ENCODE results near the gene ARL3. TPM values are rescaled to one million over a fixed set of nuclear protein-coding genes. Genes with fewer than 3 reads are reported as not detected.

Gene ARL3, protein sequence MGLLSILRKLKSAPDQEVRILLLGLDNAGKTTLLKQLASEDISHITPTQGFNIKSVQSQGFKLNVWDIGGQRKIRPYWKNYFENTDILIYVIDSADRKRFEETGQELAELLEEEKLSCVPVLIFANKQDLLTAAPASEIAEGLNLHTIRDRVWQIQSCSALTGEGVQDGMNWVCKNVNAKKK
- 16.5 and 16.9 TPM in 2 replicates for total RNA-seq (2021)
- long read RNA-seq, transcript ARL3-201 (6 exons, 3,844 nt): major isoform, 63 of 69 reads
- long read RNA-seq, partial matches to known transcripts: 2 of 69 reads
- long read RNA-seq, other reads (novel, unspliced or antisense): 4 of 69 reads

- Mint-ChIP-seq H3K36me3 (ENCODE audit: insufficient read depth in 1 of 3, low read depth in 3 of 3) (peaks cover 4 to 20% (median 8%) of the 10 kb centered on the region in 3 experiments; a peak in 6 of 7 replicates), H3K9me3 (no peaks in the 10 kb centered on the region), H3K4me3 (peak within 1 kb of the TSS; percentile 83 to 92), H3K4me1 (peaks cover 37 to 44% of the 10 kb centered on the region in 2 experiments), H3K27me3 (ENCODE audit: low read depth) (no peaks in the 10 kb centered on the region), H3K27ac (peak within 1 kb of the TSS; percentile 85 to 97 (median 94))
- Histone ChIP-seq H3K27ac (ENCODE audit: insufficient read length, low read depth, low read length) (no peak within 1 kb of the TSS), H3K79me1 (ENCODE audit: insufficient read depth, low read depth, low read length, poor library complexity, severe bottlenecking) (peaks cover 3% of the 10 kb centered on the region), H3K4me1 (ENCODE audit: insufficient read depth, low read length) (peaks cover 8% of the 10 kb centered on the region; the same call in 1 of the 2 replicates), H3T11ph (ENCODE audit: low read length) (no peak within 1 kb of the TSS), H4K5ac (ENCODE audit: insufficient read length, low read depth, low read length) (no peak within 1 kb of the TSS), H4K8ac (replicated peaks; ENCODE audit: insufficient read length, low read depth, low read length) (no peak within 1 kb of the TSS), H3K9ac (ENCODE audit: extremely low read depth, insufficient read length, low read length) (peak within 1 kb of the TSS; percentile 83), H2AK5ac (ENCODE audit: insufficient read length, low read length) (no peak within 1 kb of the TSS), H3K27me3 (ENCODE audit: insufficient read depth, low read length) (no peaks in the 10 kb centered on the region), H3K14ac (ENCODE audit: insufficient read depth, low read length) (peak within 1 kb of the TSS; percentile 76), H4K91ac (ENCODE audit: insufficient read length, low read depth, low read length) (no peak within 1 kb of the TSS), H2BK12ac (ENCODE audit: insufficient read length, low read depth, low read length) (no peak within 1 kb of the TSS), H3K56ac (ENCODE audit: insufficient read length, low read depth, low read length) (no peak within 1 kb of the TSS), H2BK5ac (ENCODE audit: insufficient read length, low read length) (no peak within 1 kb of the TSS), H3K79me2 (ENCODE audit: insufficient read depth, low read length) (peaks cover 3% of the 10 kb centered on the region; the same call in 1 of the 2 replicates), H2AFZ (ENCODE audit: low read length) (peak within 1 kb of the TSS; percentile 11), H3K23ac (ENCODE audit: insufficient read length, low read depth, low read length) (no peak within 1 kb of the TSS), H3K4me2 (ENCODE audit: insufficient read depth, insufficient read length, low read length) (peak within 1 kb of the TSS; percentile 95), H3K4ac (ENCODE audit: low read depth, low read length) (no peak within 1 kb of the TSS), H2BK20ac (ENCODE audit: low read depth, low read length, poor library complexity, severe bottlenecking) (no peak within 1 kb of the TSS), H2BK15ac (ENCODE audit: low read depth, low read length) (no peak within 1 kb of the TSS), H3K23me2 (ENCODE audit: insufficient read length, low read depth, low read length, poor library complexity, severe bottlenecking) (peaks cover 11% of the 10 kb centered on the region), H3K18ac (ENCODE audit: insufficient read length, low read depth, low read length) (peak within 1 kb of the TSS; percentile 80), H4K20me1 (ENCODE audit: control insufficient read depth, insufficient read depth, insufficient read length) (no peaks in the 10 kb centered on the region), H3K9me3 (ENCODE audit: control insufficient read depth, low read depth, low read length) (no peaks in the 10 kb centered on the region), H2BK120ac (ENCODE audit: low read depth, low read length, poor library complexity, severe bottlenecking) (no peak within 1 kb of the TSS)
- WGBS (ENCODE audit: extremely low coverage, insufficient read length, low lambda C conversion rate): no CpG with 5 or more reads among the region's 62 CpGs
- peak; percentile 99 for DNase-seq
- peak; percentile 70 for TF ChIP-seq CTCF (conservative IDR thresholded peaks at IDR 0.05)
Measured at GRCh38 chr10:102713814-102714620, at the start of gene ARL3. Gene ARL3 (minus strand): TSS chr10:102714397. CDS start chr10:102714275, 122 bp downstream.
